B cell (primary cell): ENCODE measurements around the gene CCL28. TPM values are rescaled to one million over a fixed set of nuclear protein-coding genes. Genes with fewer than 3 reads are reported as not detected.
"Not testable (repeated sequence)": the region's sequence is repeated elsewhere in the genome, so short reads cannot be mapped to it uniquely, and the experiment has no call there.

Experiments
- ATAC-seq: fragments of 200-7000 bp; cut with Tn5 transposase; one replicate; pipeline ENCODE4 v1.10.0; 2021; ENCODE audit warnings: low read depth, mild to moderate bottlenecking, moderate number of reproducible peaks, moderate library complexity
- CTCF ChIA-PET: fragments of 350-600 bp; sonication (Branson Sonifier 250); formaldehyde crosslinking; loops from one replicate; lab custom pipeline; 2021; ENCODE audit warnings: antibody characterized with exemption, inconsistent platforms; lab: Charles Lee
- POLR2A ChIA-PET: fragments of 350-600 bp; sonication (Branson Sonifier 250); formaldehyde crosslinking; loops from one replicate; lab custom pipeline; 2021; ENCODE audit warnings: antibody characterized with exemption; lab: Charles Lee
- DNase-seq: peaks from one replicate; pipeline ENCODE4 v3.0.0; 2013
- H2AFZ ChIP-seq: 2 replicates; pipeline ENCODE4 v1.6.1; 2012; ENCODE audit warnings: mild to moderate bottlenecking, low read depth, low read length; ENCODE audit not compliant: insufficient read depth, poor library complexity, severe bottlenecking
- H3K27ac ChIP-seq, 2 donors: 1 replicate in 1 of 2; 2 replicates in 1 of 2; pipeline ENCODE4 v1.5.1; 2012 to 2013; ENCODE audit warnings: low read length in 2 of 2, mild to moderate bottlenecking in 2 of 2, moderate library complexity in 1 of 2
- H3K27me3 ChIP-seq, 4 experiments: fragments of 200-600 bp in 1 of 4; sonication (generic) in 1 of 4; replicated peaks in 1 of 4; 1 replicate in 2 of 4; 2 replicates in 2 of 4; pipeline versions ENCODE4 v1.6.1 to v1.7.0; 2013 to 2016; ENCODE audit warnings: low read length in 3 of 4, mild to moderate bottlenecking in 2 of 4, mixed read lengths in 1 of 4, moderate library complexity in 1 of 4; ENCODE audit not compliant: insufficient read depth in 4 of 4, control insufficient read depth in 3 of 4; ENCODE audit errors: control extremely low read depth in 1 of 4
- H3K36me3 ChIP-seq, 2 experiments: replicated peaks in 1 of 2; 1 replicate in 1 of 2; 2 replicates in 1 of 2; pipeline versions ENCODE4 v1.6.1 to v1.7.1; 2013; ENCODE audit warnings: low read length in 1 of 2; ENCODE audit not compliant: insufficient read depth in 2 of 2, control insufficient read depth in 1 of 2; ENCODE audit errors: control extremely low read depth in 1 of 2, extremely low read depth in 1 of 2
- H3K4me1 ChIP-seq, 2 donors: fragments of 200-600 bp in 1 of 2; sonication (generic) in 1 of 2; 1 replicate in 1 of 2; 2 replicates in 1 of 2; pipeline versions ENCODE4 v1.5.1 to v1.6.1; 2013 to 2017; ENCODE audit warnings: low read length in 2 of 2; ENCODE audit not compliant: control insufficient read depth in 2 of 2, insufficient read depth in 2 of 2
- H3K4me2 ChIP-seq: replicated peaks from 2 replicates; pipeline ENCODE3; 2012; ENCODE audit warnings: mild to moderate bottlenecking, low read depth, low read length; ENCODE audit not compliant: poor library complexity, severe bottlenecking
- H3K4me3 ChIP-seq, 5 experiments: fragments of 200-600 bp in 1 of 5; sonication (generic) in 1 of 5; 1 replicate in 3 of 5; 2 replicates in 2 of 5; pipeline versions ENCODE4 v1.5.1 to v1.7.0; 2011 to 2016; ENCODE audit warnings: low read length in 4 of 5, mild to moderate bottlenecking in 4 of 5, low read depth in 2 of 5, control low read depth in 1 of 5, moderate library complexity in 1 of 5; ENCODE audit not compliant: insufficient read depth in 1 of 5; ENCODE audit errors: control extremely low read depth in 1 of 5, extremely low read depth in 1 of 5
- H3K79me2 ChIP-seq: fragments of 200-600 bp; sonication (generic); one replicate; pipeline ENCODE4 v1.6.0; 2016; ENCODE audit warnings: low read length; ENCODE audit not compliant: control insufficient read depth, insufficient read depth
- H3K9ac ChIP-seq: fragments of 200-600 bp; sonication (generic); 2 replicates; pipeline ENCODE4 v1.6.1; 2017; ENCODE audit warnings: mild to moderate bottlenecking, low read length, moderate library complexity
- H3K9me3 ChIP-seq, 3 donors: one replicate each; pipeline versions ENCODE4 v1.6.1 to v1.7.1; 2013; ENCODE audit warnings: low read length in 2 of 3; ENCODE audit not compliant: control insufficient read depth in 2 of 3, insufficient read depth in 1 of 3; ENCODE audit errors: control extremely low read depth in 1 of 3
- H4K20me1 ChIP-seq: 2 replicates; pipeline ENCODE4 v1.6.0; 2012; ENCODE audit warnings: mild to moderate bottlenecking, low read length; ENCODE audit not compliant: insufficient read depth, control insufficient read depth, poor library complexity, severe bottlenecking
- H3K27ac Mint-ChIP-seq: one replicate; pipeline ENCODE4 v1.8.0; 2021; ENCODE audit warnings: mixed read lengths
- H3K27me3 Mint-ChIP-seq: one replicate; pipeline ENCODE4 v1.8.0; 2021; ENCODE audit warnings: mixed read lengths
- H3K4me1 Mint-ChIP-seq: one replicate; pipeline ENCODE4 v1.8.0; 2021; ENCODE audit warnings: mixed read lengths
- H3K4me3 Mint-ChIP-seq: one replicate; pipeline ENCODE4 v1.8.0; 2021; ENCODE audit warnings: mixed read lengths
- H3K9me3 Mint-ChIP-seq: one replicate; pipeline ENCODE4 v1.8.0; 2022; ENCODE audit warnings: mixed read lengths; ENCODE audit not compliant: insufficient read depth
- EZH2 ChIP-seq: IDR thresholded peaks from 2 replicates; pipeline ENCODE4 v1.6.1; 2012; ENCODE audit warnings: borderline replicate concordance, low read depth, mild to moderate bottlenecking, moderate library complexity, low read length; ENCODE audit not compliant: insufficient read depth, poor library complexity, severe bottlenecking
- WGBS: methylation state at CpG from one replicate; pipeline ENCODE4 v1.1.5; 2013; ENCODE audit warnings: missing lambda C conversion rate; ENCODE audit not compliant: insufficient coverage; 5-methylcytosine and 5-hydroxymethylcytosine counted together
- intact Hi-C: fragments of 100-400 bp; cut with micrococcal nuclease; formaldehyde crosslinking; loops from one replicate; pipeline ENCODE4 v1.10.0; 2022
- polyA plus RNA-seq: library from polyadenylated mRNA; depleted of rRNA; stranded (reverse); fragments of >200 nt; gene quantifications from 2 replicates; pipeline ENCODE4 v1.2.3, GENCODE V29; 2012
- total RNA-seq, 2 donors: library from RNA; stranded (reverse); fragments of 120-200 nt in 1 of 2; gene quantifications; 1 replicate in 1 of 2; 2 replicates in 1 of 2; pipeline versions ENCODE4 v1.2.3 to v1.2.4, GENCODE V29; 2013 to 2022
- TF ChIP-seq, protein P1 (sequence below): fragments of 200-600 bp; IDR thresholded peaks from one replicate; pipeline ENCODE4 v1.8.0; 2022; ENCODE audit warnings: antibody characterized with exemption, mild to moderate bottlenecking

Gene CCL28
- total and polyA plus RNA-seq, 2 donors (not counting 1 experiment from before 2014, with no cell fraction given) = 18.6 to 18.7 TPM

DNA sequence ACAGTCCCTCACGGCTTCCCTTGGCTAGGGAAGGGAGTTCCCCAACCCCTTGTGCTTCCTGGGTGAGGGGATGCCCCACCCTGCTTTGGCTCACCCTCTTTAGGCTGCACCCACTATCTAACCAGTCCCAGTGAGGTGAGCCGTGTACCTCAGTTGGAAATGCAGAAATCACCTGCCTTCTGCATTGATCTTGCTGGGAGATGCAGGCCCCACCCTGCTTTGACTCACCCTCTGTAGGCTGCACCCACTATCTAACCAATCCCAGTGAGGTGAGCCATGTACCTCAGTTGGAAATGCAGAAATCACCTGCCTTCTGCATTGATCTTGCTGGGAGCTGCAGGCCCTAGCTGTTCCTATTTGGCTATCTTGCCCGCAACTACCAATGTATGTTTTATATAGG is 44.7 kb downstream of the CCL28 start:
- Histone ChIP-seq H3K4me2 (no peak overlapping the region), H3K27ac (no peak overlapping the region), H4K20me1 (no peaks in the 10 kb centered on the region), H3K4me3 (no peak overlapping the region), H3K9me3 (peaks cover 0 to 10% (median 1%) of the 10 kb centered on the region in 3 donors), H3K79me2 (no peaks in the 10 kb centered on the region), H2AFZ (no peak overlapping the region), H3K4me1 (no peaks in the 10 kb centered on the region), H3K9ac (no peak overlapping the region), H3K27me3 (no peaks in the 10 kb centered on the region), H3K36me3 (no peaks in the 10 kb centered on the region)
- Mint-ChIP-seq H3K27me3 (no peaks in the 10 kb centered on the region), H3K27ac (no peak overlapping the region), H3K4me3 (no peak overlapping the region), H3K9me3 (peaks cover 4% of the 10 kb centered on the region), H3K4me1 (no peaks in the 10 kb centered on the region)
- DNase-seq (no peak), ATAC-seq (no peak)
- 100% methylated on average over 1 of the region's 3 CpGs for WGBS
- intact Hi-C loops = no loop called here
- no peak for TF ChIP-seq EZH2
- TF ChIP-seq, protein P1, sequence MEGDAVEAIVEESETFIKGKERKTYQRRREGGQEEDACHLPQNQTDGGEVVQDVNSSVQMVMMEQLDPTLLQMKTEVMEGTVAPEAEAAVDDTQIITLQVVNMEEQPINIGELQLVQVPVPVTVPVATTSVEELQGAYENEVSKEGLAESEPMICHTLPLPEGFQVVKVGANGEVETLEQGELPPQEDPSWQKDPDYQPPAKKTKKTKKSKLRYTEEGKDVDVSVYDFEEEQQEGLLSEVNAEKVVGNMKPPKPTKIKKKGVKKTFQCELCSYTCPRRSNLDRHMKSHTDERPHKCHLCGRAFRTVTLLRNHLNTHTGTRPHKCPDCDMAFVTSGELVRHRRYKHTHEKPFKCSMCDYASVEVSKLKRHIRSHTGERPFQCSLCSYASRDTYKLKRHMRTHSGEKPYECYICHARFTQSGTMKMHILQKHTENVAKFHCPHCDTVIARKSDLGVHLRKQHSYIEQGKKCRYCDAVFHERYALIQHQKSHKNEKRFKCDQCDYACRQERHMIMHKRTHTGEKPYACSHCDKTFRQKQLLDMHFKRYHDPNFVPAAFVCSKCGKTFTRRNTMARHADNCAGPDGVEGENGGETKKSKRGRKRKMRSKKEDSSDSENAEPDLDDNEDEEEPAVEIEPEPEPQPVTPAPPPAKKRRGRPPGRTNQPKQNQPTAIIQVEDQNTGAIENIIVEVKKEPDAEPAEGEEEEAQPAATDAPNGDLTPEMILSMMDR = no peak
- CTCF ChIA-PET = no interaction called here
- POLR2A ChIA-PET = no interaction called here

DNA sequence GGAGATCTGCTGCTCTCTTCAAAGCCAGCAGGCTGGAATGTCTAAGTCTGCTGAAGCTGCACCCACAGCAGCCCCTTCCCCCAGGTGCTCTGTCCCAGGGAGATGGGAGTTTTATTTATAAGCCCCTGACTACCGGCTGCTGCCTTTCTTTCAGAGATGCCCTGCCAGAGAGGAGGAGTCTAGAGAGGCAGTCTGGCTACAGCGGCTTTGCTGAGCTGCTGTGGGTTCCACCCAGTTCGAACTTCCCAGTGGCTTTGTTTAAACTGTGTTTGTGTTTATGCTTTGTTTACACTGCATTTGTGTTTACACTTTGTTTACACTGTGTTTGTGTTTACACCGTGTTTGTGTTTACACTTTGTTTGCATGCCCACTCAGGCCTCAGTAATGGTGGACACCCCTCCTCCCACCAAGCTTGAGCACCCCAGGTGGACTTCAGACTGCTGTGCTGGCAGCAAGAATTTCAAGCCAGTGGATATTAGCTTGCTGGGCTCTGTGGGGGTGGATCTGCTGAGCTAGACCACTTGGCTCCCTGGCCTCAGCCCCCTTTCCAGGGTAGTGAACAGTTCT is 45.4 kb downstream of the CCL28 start:
- H3K4me3 ChIP-seq, H3K27me3 Mint-ChIP-seq, H3K27ac ChIP-seq, H3K4me3 Mint-ChIP-seq, H3K79me2 ChIP-seq, H3K36me3 ChIP-seq, intact Hi-C loops, H3K4me2 ChIP-seq, H3K27ac Mint-ChIP-seq, H2AFZ ChIP-seq, H3K4me1 Mint-ChIP-seq, H3K4me1 ChIP-seq, H4K20me1 ChIP-seq, CTCF ChIA-PET, ATAC-seq, H3K9me3 Mint-ChIP-seq, POLR2A ChIA-PET, H3K9ac ChIP-seq, H3K27me3 ChIP-seq, DNase-seq: not testable (repeated sequence)
- H3K9me3 ChIP-seq = peaks cover 0 to 10% (median 1%) of the 10 kb centered on the region in 3 donors
- WGBS = no CpG with 5 or more reads among the region's 4 CpGs

DNA sequence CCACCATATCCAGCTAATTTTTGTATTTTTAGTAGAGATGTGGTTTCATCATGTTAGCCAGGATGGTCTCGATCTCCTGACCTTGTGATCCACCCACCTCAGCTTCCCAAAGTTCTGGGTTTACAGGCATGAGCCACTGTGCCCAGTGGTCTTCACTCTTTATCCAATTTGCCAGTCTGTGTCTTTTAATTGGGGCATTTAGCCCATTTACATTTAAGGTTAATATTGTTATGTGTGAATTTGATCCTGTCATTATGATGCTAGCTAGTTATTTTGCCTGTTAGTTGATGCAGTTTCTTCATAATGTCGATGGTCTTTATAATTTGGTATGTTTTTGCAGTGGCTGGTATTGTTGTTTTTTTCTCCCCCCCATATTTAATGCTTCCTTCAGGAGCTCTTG is 47.0 kb downstream of the CCL28 start:
- H3K4me1 Mint-ChIP-seq, H3K79me2 ChIP-seq, H3K36me3 ChIP-seq, H3K4me3 ChIP-seq, H2AFZ ChIP-seq, H3K27me3 ChIP-seq, H3K4me3 Mint-ChIP-seq, DNase-seq, H4K20me1 ChIP-seq, H3K27me3 Mint-ChIP-seq, H3K4me1 ChIP-seq, H3K4me2 ChIP-seq, ATAC-seq, H3K27ac Mint-ChIP-seq, H3K27ac ChIP-seq, intact Hi-C loops, H3K9ac ChIP-seq: not testable (repeated sequence)
- peaks cover 16% of the 10 kb centered on the region for H3K9me3 Mint-ChIP-seq
- 80% methylated on average over 1 of the region's 2 CpGs for WGBS
- H3K9me3 ChIP-seq = peaks cover 1 to 10% (median 3%) of the 10 kb centered on the region in 3 donors
- ChIA-PET POLR2A (interaction anchor here (0.7 kb wide), 1 partner anchor 11 kb away, joined by 9 read pairs; no protein-coding TSS in a partner anchor), CTCF (interaction anchor here (1.8 kb wide), 1 partner anchor 9 kb away, joined by 4 read pairs; no protein-coding TSS in a partner anchor)
